ENCODE data around the gene CMTM8.

The CMTM8 gene

DNA sequence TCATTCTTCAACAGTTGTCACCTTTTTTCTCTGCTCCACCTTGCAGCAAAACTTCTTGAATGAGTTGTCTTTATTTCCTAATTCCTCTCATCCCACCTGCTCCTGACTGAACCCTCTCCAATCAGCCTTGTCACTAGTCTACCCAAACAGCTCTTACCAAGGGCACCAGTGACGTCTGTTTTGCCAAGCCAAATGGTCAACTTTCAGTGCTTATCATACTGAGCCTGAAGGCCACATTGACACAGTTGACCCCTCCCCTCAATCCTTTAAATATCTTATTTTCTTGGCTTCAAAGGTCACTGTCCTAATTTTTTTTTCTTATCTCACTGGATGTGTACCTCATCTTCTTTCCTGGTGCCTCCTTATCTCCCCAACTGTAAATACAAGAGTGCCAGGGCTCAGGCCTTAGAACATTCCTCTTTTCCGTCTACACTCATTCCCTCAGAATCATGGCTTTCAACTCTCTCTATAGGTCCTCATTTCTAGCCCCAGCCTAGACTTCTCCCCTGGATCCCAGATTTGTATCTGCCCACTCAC, 43.2 kb downstream of the CMTM8 start:
- DNase-seq = no peak

DNA sequence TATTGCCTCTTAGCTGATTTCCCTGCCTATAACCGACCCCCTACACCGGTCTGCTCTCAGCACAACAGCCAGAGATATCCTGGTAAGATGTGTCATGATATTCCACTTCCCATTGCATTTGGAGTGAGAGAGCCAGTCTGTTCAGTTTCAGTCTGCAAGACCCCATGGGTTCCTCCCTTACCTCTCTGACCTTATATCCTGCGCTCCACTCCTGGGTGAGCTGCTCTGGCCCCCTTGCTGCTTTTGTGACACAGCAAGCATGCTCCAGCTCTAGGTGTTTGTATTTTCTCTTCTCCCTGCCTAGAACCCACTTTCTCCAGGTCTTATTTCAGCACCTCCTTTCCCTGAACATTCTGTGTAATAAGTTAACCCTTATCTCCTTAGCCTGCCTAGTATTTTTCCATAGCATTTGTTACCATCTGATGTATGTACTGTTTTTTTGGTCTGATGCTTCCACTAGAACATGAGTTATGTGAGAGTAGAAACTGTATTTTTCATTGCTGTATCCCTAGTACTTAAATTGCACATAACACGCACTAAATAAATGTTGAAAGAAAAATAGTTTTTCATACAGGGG, 44.2 kb downstream of the CMTM8 start:
- DNase-seq = no peak

- DNase-seq = no peak
Observed at GRCh38 chr3:32283304-32283703, 44.8 kb downstream of the CMTM8 start.

DNA sequence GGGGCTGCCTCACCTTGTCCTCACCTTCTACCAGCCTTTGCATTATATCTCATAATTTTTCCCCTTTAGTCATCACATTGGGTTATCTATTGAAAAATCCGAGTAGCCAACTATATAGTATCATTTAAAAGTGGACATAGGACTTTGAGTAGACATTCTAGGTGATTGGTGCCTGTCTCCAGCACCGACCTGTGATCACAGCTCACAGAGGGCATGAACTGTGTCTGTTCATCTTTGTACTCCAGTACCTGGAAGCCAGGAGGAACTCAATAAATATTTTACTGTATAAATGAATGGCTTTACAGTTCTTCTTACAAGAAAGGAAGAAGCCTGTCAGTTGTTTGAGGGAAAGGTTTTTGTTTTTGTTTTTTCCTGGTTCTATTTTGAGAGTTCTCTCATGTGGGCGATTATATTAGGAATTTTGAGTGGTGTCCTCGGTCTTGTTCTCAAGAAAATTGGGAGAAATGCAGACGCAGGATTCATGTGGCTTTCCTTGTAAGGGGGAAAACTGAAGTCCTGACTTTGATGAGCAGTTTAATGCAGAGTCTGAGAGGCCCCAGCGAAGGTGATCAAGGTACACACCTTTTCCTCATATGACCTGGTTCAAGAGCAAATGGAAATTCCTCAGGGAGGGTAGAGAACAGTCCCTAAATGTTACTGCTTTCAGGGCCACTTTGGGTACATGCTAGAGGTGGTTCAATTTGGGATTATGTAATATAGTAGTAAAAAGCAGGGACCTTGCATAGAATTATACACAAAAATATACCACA, 46.1 kb downstream of the CMTM8 start:
- DNase-seq = no peak

DNA sequence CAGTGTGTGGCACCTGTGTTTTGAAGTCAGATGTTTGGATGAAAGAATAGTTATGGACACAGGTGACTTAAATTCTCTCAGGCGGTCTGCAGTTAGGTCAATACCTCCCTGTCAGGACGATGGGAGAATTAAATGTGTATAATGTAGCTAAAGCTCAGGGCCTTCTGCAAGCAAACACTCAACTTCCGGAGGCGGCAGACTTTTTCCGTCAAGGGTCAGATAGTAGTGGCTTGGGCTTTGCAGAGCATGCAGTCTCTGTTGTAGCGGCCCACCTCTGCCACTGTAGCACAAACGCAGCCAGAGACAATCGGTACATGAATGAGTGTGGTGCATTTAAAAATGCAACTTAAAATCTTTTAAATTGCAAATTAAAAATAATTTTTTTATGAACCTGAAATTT, 47.4 kb downstream of the CMTM8 start:
- peak; percentile 38 for DNase-seq

DNA sequence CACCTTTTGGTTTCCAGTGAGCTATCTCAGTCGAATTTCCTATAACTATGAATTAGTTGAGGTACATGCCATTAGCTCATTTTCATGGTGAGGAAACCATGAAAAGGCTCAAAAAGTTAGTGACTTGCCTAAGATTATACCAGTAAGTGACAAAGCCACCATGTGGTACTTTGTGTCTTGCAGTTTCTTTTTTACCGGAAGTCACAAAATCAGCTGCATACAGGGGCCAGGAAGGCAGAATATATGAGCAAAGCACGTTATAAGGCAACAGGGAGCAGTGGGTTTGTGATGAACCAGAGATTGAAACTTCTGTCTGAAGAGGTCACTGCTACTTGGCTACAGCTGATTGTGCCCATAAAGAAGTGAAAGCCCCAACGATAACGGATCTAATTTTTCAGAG, 50.3 kb downstream of the CMTM8 start:
- no peak for DNase-seq

GRCh38 chr3:32290619-32291018, 52.1 kb downstream of the CMTM8 start:
- no peak for DNase-seq

DNA sequence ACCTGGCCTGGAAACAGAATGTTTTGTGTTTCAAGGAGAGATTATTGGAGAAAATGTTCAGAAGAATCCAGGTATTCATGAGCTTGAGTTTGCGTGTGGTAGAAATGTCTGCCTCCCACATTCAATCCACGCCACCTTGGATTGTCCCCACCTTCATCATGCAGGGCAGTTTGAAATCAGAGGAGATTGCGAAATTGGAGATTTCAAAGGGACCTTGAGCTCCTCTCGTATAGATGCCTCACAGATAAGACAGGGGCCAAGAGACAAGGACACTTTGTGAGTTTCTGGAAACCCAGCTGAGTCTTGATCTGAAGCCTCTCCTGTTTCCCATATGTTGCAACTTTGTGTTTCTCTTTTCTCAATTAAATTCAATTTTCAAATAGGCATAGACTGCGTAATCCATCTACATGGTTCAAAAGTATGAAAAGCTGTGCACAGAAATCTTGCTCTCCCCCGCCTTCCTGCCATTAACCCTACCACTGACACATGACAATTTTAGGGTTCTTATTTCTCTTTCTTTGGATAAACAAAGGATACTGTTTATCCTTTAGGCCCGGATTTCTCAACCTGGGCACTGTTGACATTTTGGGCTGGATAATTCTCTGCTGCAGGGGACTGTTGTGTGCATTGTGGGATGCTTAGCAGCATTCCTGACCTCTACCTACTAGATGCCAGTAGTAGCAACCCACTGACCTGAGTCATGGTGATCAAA, 53.8 kb downstream of the CMTM8 start:
- DNase-seq = no peak

DNA sequence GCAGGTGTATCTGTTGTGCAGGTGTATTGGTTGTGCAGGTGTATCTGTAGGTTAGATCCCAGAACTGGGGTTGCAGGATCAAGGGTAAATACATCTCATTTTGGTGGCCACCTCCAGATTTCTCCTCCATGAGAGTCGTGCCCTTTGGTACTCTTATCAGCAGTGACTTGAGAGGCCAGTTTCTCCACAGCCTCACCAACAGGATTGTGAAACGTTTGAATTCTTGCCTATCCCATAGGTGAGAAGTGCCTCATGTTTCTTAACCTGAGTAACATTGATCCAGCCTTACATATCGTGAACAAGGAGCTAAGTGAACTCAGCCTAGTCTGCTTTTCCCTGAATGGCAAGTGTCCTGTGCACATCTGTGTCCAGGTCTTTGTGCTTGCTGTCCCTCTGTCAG, 55.4 kb downstream of the CMTM8 start:
- DNase-seq = no peak

DNA sequence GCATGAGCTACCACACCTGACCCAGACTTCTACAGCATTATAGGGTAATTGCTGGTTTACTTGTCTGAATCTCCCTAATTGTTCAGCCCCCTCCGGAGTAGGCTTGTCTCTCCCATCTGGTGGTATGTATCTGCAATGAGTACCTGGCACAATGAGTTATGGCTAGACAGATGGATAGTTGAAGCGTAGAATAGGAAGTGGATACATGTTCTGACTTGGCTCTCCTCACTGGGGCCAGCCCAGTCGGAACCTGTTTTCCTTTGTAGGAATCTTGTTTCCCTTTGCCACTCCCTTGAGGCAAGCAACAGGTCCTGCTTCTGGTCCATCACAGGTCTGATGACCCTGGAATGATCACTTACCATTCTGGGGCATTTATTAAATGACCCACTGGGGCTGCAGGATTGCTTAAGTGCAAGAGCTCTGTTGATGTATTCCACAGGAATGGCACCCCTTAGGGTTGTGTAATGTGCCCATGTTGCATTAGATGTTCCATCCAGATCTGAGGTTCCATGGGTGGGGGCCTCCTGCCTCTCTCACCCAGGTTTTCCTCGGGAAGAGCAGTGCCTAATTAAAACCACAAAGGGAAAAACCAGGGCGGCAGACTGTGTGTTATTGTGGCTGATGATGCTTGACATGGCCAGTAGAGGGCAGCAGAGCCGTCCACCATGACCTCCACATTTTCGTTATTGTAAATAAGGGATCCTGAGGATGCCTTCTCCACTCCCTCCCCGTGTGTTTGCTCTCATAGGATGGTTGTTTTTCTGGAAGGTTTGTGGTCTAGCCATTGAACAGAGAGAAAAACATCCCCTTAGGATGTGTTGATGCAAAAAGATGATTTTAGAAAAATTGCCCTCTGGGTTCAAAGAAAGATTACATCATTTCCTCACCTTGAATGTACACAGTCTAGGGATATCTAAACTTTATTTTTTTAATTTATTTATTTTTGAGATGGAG, 58.0 kb downstream of the CMTM8 start:
- DNase-seq = peak; percentile 61

- DNase-seq = no peak
Observed at GRCh38 chr3:32297366-32297765, 58.9 kb downstream of the CMTM8 start.

DNA sequence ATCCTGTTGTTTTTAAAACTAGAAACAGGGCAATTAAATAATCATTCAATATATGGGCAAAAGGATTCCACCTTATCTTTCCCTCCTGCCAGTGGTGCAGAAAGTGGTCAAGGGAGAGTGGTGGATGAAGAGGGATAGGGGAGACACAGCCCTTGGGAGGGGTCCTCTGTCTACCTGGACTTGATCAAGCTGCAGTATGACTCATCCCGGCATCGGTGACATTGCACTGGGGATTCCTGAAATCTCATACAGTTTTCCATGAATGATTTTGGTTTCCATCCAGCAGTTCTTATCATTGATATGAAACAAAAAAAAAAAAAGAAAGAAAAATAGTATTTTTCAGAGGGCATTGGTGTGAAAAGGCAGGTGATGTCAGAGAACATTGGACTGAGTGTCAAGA, 62.9 kb downstream of the CMTM8 start:
- DNase-seq = no peak

GRCh38 chr3:32302601-32303398, 64.3 kb downstream of the CMTM8 start:
- DNase-seq = no peak

DNA sequence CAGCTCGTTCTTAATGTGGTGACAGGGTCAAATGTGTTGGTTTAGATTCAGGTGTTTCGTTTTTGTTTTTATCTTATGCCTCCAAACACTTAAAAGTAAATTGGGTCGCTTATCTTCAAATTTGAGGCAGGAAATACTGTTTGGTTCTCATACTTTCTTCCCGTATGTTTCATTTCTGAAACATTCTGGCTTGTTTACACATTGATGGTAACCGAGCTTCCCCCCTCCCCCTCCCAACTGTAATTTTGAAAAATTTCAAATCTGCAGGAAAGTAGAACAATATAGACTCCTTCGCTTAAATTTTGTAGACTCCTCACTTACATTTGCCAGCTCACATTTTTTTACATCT, 64.9 kb downstream of the CMTM8 start:
- no peak for DNase-seq

- DNase-seq = peak; percentile 69
Observed at GRCh38 chr3:32303977-32304881, 65.7 kb downstream of the CMTM8 start.

- no peak for DNase-seq
Observed at GRCh38 chr3:32305361-32305876, 66.9 kb downstream of the CMTM8 start.

GRCh38 chr3:32306072-32306471, 67.6 kb downstream of the CMTM8 start:
- DNase-seq = no peak

GRCh38 chr3:32307591-32307990, 69.1 kb downstream of the CMTM8 start:
- no peak for DNase-seq

DNA sequence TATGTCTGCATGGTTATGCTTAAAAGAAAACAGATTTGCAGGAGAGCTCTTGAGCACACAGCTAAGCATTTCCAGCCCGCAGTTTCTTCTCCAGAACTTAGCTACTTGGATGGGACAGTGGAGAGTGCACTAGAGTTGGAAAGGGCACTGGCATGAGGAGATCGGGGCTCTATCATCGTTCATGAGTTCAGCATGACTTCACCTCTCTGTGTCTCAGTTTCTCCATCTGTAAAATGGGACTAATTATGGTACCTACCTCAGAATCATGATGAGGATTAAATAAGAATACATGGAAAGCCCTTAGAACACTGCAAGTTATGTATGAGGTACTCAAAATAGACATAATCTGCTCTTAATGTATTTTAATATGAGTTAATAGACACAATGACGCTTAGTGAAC, 69.9 kb downstream of the CMTM8 start:
- DNase-seq = no peak

DNA sequence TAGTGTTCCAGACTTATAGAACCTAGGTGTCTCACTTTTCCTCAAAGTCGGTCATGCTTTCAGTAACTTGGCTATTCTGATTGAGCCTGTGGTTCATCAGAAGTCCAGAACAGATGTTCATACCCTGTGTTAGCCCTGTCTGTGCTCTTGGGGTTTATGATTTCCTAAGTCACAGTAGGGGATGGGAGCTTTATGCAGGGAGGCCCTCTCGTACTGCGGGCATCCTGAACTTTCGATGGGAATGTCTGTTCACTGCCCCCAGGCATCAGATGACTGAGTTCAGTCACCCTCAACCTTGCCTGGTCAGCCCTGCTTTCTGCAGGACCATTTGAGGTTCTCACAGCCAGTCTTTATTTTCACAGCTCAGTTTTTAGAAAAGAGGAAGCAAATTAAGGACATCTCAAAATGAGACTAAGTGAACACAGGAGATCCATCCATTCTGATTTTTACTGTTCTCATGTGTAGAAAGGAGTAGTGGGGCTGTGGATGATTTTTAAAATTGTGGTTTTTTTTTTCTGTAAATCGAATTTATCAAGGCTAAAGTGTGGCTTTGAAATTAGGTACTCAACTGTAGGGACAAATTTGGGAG, 71.3 kb downstream of the CMTM8 start:
- DNase-seq = no peak
